SU-DHL-6 (cell line): Measurements from ENCODE around the gene PRR14.
"Not testable (repeated sequence)": the region's sequence is repeated elsewhere in the genome, so short reads cannot be mapped to it uniquely, and the experiment has no call there.

ENCODE experiments used
- H2AFZ ChIP-seq: fragments of 200-600 bp; sonication (generic); 2 replicates; pipeline ENCODE4 v1.6.1; 2014; ENCODE audit warnings: low read depth, mild to moderate bottlenecking, moderate library complexity, mixed read lengths, antibody characterized with exemption, low read length; ENCODE audit not compliant: severe bottlenecking
- H3F3A ChIP-seq: fragments of 200-600 bp; shearing (Covaris generic); 2 replicates; pipeline ENCODE4 v1.6.0; 2016; ENCODE audit warnings: antibody characterized with exemption, mild to moderate bottlenecking; ENCODE audit not compliant: insufficient read depth
- H3K27ac ChIP-seq: fragments of 200-600 bp; sonication (generic); 2 replicates; pipeline ENCODE4 v1.5.1; 2016; ENCODE audit warnings: low read depth, mild to moderate bottlenecking, low read length, moderate library complexity, mixed read lengths
- H3K27me3 ChIP-seq: fragments of 200-600 bp; sonication (generic), shearing (Covaris generic); 2 replicates; pipeline ENCODE4 v1.6.0; 2014; ENCODE audit warnings: mild to moderate bottlenecking, low read length
- H3K36me3 ChIP-seq: fragments of 200-600 bp; sonication (generic); 2 replicates; pipeline ENCODE4 v1.6.1; 2014; ENCODE audit warnings: mild to moderate bottlenecking, low read length, mixed read lengths
- H3K4me2 ChIP-seq: fragments of 300-600, 200-600 bp; shearing (Covaris generic), sonication (generic); 2 replicates; pipeline ENCODE4 v1.6.0; 2014; ENCODE audit warnings: low read length, low read depth, mild to moderate bottlenecking; ENCODE audit not compliant: poor library complexity, severe bottlenecking
- H3K4me3 ChIP-seq: fragments of 200-600 bp; sonication (generic); 2 replicates; pipeline ENCODE4 v1.5.1; 2014; ENCODE audit warnings: antibody characterized with exemption, low read length, mild to moderate bottlenecking, mixed read lengths; ENCODE audit not compliant: insufficient read depth, poor library complexity, severe bottlenecking
- H3K79me2 ChIP-seq: fragments of 200-600 bp; sonication (generic); 2 replicates; pipeline ENCODE4 v1.6.1; 2014; ENCODE audit warnings: mild to moderate bottlenecking, low read length, moderate library complexity; ENCODE audit not compliant: insufficient read depth
- H3K9ac ChIP-seq: fragments of 200-600 bp; sonication (generic); 2 replicates; pipeline ENCODE4 v1.7.0; 2014; ENCODE audit warnings: mild to moderate bottlenecking, low read length
- H3K9me2 ChIP-seq: fragments of 200-600 bp; sonication (generic); replicated peaks from 2 replicates; pipeline ENCODE4 v1.6.1; 2014; ENCODE audit warnings: low read length; ENCODE audit not compliant: insufficient read depth
- H3K9me3 ChIP-seq: fragments of 200-600 bp; sonication (generic); 2 replicates; pipeline ENCODE4 v1.6.1; 2014; ENCODE audit warnings: low read length, mixed read lengths; ENCODE audit not compliant: insufficient read depth
- H4K20me1 ChIP-seq: fragments of 200-600 bp; sonication (generic); 2 replicates; pipeline ENCODE4 v1.6.1; 2014; ENCODE audit warnings: low read depth, mild to moderate bottlenecking, antibody characterized with exemption, low read length, moderate library complexity, mixed read lengths
- EZH2phosphoT487 ChIP-seq: fragments of 200-600 bp; sonication (generic), shearing (Covaris generic); conservative IDR thresholded peaks from 2 replicates; pipeline ENCODE4 v1.6.1; 2018; ENCODE audit warnings: mild to moderate bottlenecking, antibody characterized with exemption, low read length, moderate library complexity, mixed read lengths
- TF ChIP-seq, protein P1 (sequence below): fragments of 200-600 bp; sonication (generic); IDR thresholded peaks from one replicate; pipeline ENCODE4 v1.5.1; 2017; ENCODE audit warnings: antibody characterized with exemption, mild to moderate bottlenecking, low read length, moderate library complexity; ENCODE audit not compliant: insufficient read depth, poor library complexity, severe bottlenecking

PRR14 gene

DNA sequence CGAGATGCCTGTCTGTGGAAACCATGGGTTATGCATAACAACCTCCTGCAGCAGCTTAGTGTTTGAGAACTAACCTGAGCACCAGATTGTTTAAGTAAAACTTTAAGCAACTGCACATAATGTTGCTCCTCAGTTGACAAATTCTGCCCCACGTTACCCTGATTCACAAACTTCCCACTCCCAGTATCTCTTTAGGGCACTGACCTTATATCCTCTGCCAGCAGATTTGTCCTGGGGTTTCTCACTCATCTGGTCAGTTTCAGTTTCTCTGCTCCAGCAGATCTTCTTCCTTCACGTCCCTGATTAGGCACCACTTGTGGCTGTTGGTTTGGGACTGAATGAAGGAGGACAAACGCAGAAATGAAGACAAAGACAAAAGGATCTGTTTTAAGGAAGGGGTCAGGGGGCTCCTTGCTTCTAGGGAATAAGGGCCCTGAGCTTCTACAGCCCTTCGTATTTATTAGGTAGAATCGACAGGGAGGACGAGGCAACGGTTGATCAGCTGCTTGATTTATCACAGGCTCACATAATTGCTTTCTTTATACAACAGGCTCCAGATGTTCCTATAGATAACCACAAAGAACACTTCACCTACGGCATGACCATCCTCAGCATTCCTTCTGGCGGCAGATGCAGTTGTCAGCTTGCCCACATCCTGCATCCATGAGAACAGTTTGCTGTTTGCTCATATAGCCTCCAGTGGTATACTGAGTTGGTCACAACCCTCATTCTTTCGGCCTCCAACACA lies 27.1 kb upstream of the PRR14 start:
- no peaks in the 10 kb centered on the region for H3F3A ChIP-seq
- H3K27ac ChIP-seq = no peak overlapping the region
- H3K9me2 ChIP-seq = no peaks in the 10 kb centered on the region
- no peak overlapping the region for H2AFZ ChIP-seq
- H3K79me2 ChIP-seq = no peaks in the 10 kb centered on the region
- no peaks in the 10 kb centered on the region for H4K20me1 ChIP-seq
- no peaks in the 10 kb centered on the region for H3K36me3 ChIP-seq
- H3K9me3 ChIP-seq = no peaks in the 10 kb centered on the region
- H3K4me2 ChIP-seq = no peak overlapping the region
- no peaks in the 10 kb centered on the region for H3K27me3 ChIP-seq
- TF ChIP-seq EZH2phosphoT487 = no peak
- TF ChIP-seq, protein P1, sequence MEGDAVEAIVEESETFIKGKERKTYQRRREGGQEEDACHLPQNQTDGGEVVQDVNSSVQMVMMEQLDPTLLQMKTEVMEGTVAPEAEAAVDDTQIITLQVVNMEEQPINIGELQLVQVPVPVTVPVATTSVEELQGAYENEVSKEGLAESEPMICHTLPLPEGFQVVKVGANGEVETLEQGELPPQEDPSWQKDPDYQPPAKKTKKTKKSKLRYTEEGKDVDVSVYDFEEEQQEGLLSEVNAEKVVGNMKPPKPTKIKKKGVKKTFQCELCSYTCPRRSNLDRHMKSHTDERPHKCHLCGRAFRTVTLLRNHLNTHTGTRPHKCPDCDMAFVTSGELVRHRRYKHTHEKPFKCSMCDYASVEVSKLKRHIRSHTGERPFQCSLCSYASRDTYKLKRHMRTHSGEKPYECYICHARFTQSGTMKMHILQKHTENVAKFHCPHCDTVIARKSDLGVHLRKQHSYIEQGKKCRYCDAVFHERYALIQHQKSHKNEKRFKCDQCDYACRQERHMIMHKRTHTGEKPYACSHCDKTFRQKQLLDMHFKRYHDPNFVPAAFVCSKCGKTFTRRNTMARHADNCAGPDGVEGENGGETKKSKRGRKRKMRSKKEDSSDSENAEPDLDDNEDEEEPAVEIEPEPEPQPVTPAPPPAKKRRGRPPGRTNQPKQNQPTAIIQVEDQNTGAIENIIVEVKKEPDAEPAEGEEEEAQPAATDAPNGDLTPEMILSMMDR = no peak
- no peak overlapping the region for H3K9ac ChIP-seq
- no peak overlapping the region for H3K4me3 ChIP-seq

DNA sequence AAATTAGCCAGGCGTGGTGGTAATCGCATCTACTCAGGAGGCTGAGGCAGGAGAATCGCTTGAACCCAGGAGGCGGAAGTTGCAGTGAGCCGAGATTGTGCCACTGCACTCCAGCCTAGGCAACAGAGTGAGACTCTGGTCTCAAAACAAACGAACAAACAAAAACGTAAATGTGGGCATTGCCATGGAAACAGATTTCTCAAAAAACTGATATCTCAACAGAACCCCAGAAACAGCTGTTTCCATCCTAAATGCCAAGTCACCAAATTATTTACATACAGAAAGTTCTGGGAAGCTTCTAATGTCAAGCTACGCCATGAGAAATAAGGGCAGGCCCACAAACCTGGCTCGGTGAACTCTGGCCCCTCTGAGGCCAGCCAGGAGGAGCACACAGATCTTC lies 24.5 kb upstream of the PRR14 start:
- no peaks in the 10 kb centered on the region for H3F3A ChIP-seq
- H3K79me2 ChIP-seq = no peaks in the 10 kb centered on the region
- H3K27me3 ChIP-seq = no peaks in the 10 kb centered on the region
- TF ChIP-seq, protein P1 = no peak
- TF ChIP-seq EZH2phosphoT487 = no peak
- H3K27ac ChIP-seq = no peak overlapping the region
- H2AFZ ChIP-seq = no peak overlapping the region
- no peak overlapping the region for H3K4me2 ChIP-seq
- H3K4me3 ChIP-seq = no peak overlapping the region
- no peak overlapping the region for H3K9ac ChIP-seq
- no peaks in the 10 kb centered on the region for H3K9me2 ChIP-seq
- no peaks in the 10 kb centered on the region for H3K9me3 ChIP-seq
- no peaks in the 10 kb centered on the region for H3K36me3 ChIP-seq
- no peaks in the 10 kb centered on the region for H4K20me1 ChIP-seq

DNA sequence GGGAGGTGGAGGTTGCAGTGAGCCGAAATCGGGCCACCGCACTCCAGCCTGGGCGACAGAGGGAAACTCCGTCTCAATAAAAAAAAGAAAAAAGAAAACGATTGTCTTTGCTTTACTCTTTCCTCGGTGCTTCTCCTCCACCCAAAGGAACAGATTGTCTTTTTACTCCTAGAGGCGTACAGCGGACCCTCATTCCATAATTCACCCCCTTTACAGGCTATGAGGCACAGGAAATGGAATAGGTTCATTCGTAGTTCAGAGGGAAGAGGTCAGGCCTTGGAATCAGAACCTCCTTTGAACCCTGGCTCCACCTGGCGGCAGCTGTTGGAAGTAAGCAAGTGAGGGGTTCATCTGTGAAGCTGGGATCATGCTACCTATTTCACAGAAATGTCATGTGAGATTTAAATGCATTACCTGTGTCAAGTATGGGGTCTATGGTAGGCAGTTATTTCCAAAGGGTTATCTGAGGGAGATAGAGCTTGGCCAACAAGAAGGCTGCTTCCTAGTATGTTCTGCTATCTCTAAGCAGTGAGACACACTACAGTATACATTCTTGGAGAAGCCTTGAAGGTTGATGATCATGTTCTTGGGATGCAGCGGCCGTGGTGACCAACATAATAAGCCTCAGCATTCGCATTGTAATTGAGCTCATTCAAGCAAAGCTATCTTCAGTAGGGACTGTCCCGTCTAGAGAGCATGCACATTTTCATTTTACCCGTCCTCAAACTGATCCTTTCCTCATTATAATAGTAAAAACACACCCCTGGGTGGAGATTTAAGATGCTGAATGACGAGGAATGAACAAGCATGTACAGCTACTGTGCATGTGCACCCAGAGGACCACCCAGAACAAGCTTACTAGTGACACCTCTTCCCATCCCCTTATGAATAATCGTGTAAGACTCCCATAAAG lies 21.9 kb upstream of the PRR14 start:
- H3K9ac ChIP-seq = no peak overlapping the region
- H3K36me3 ChIP-seq = no peaks in the 10 kb centered on the region
- H3K4me2 ChIP-seq = peak overlapping the region; percentile 46
- H2AFZ ChIP-seq = peak overlapping the region; percentile 64
- no peaks in the 10 kb centered on the region for H4K20me1 ChIP-seq
- TF ChIP-seq EZH2phosphoT487 = no peak
- TF ChIP-seq, protein P1 = peak; percentile 86
- no peaks in the 10 kb centered on the region for H3K9me2 ChIP-seq
- no peaks in the 10 kb centered on the region for H3K79me2 ChIP-seq
- H3K9me3 ChIP-seq = no peaks in the 10 kb centered on the region
- no peak overlapping the region for H3K27ac ChIP-seq
- peaks cover 13% of the 10 kb centered on the region; the same call in 1 of the 2 replicates for H3F3A ChIP-seq
- H3K27me3 ChIP-seq = no peaks in the 10 kb centered on the region
- H3K4me3 ChIP-seq = no peak overlapping the region

DNA sequence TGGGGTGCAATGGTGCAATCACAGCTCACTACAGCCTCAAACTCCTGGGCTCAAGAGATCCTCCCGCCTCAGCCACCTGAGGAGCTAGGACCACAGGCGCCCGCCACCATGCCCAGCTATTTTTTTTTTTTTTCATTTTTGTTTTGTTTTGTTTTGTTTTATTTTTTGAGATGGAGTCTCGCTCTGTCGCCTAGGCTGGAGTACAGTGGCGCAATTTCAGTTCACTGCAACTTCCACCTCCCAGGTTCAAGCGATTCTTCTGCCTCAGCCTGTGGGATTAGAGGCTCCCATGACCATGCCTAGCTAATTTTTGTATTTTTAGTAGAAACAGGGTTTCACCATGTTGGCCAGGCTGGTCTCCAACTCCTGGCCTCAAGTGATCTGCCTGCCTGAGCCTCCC lies 18.3 kb upstream of the PRR14 start:
- H3K79me2 ChIP-seq, H4K20me1 ChIP-seq, H3K9ac ChIP-seq, H2AFZ ChIP-seq, H3K27ac ChIP-seq, H3K27me3 ChIP-seq, H3K36me3 ChIP-seq, H3K4me2 ChIP-seq, H3K4me3 ChIP-seq, H3K9me2 ChIP-seq, H3K9me3 ChIP-seq: not testable (repeated sequence)
- peaks cover 13% of the 10 kb centered on the region; the same call in 1 of the 2 replicates for H3F3A ChIP-seq
